Endometrial microvascular endothelial cells (primary cell): ENCODE data around the gene PPP1R11. TPM values are rescaled to one million over a fixed set of nuclear protein-coding genes. Genes with fewer than 3 reads are reported as not detected.
"Not testable (repeated sequence)": the region's sequence is repeated elsewhere in the genome, so short reads cannot be mapped to it uniquely, and the experiment has no call there.

Source experiments
- in situ Hi-C: cut with HindIII; loops from 2 replicates; pipeline ENCODE4 v1.10.0; 2017; ENCODE audit warnings: low sequenced_read_pairs, low pct_unique_long_range_greater_than_20kb; ENCODE audit errors: inconsistent ontology term
- total RNA-seq: library from RNA; depleted of rRNA; stranded (reverse); fragments of >200 nt; gene quantifications from one replicate; pipeline ENCODE4 v1.2.3, GENCODE V29; 2015; ENCODE audit errors: inconsistent ontology term

PPP1R11 gene, protein sequence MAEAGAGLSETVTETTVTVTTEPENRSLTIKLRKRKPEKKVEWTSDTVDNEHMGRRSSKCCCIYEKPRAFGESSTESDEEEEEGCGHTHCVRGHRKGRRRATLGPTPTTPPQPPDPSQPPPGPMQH
- total RNA-seq, result 37.1 TPM

DNA sequence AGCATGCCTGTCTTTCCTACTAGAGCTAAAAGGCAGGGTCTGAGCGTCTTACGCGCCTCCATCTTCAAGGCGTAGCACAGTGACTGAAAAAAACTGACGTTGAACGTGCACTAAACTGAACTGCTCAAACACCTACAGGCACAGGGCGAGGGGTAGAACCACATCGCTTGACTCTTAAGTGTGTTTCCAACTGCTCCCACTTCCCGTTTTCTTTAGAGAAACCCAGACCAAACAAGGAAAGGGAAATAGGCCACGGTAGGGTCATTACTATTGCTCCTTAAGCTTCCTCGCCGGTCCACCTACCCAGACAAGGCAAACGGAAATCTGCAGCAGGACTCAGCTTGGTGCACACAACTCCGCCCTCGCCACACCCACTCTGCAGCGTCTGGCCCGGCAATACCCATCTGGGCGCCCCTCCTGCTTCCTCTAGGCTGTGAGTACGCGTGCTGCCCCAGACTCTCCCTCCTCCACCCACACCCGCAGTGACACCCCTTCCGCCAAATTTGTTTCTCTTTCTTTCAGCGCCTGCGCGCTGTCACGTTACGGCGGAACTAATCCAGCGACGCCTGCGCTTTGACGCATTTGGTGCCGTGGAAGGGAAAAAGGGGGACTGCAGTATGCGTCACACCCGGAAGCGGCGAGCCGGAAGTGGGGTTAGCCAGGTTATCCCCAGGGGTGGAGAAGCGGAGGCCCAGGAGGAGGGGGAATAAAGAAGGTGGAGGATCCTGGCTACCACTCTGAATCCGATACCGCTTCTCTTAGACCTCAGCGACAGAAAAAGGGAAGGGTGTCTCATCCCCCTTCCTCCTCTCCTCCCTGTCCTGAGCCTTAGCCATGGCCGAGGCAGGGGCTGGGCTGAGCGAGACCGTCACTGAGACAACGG lies at the start of gene PPP1R11:
Gene PPP1R11, plus strand, starts transcription at position 622 of the 883 bp plus-strand sequence. Its CDS starts 213 bp downstream, at position 835.
- in situ Hi-C loops, result no loop called here

DNA sequence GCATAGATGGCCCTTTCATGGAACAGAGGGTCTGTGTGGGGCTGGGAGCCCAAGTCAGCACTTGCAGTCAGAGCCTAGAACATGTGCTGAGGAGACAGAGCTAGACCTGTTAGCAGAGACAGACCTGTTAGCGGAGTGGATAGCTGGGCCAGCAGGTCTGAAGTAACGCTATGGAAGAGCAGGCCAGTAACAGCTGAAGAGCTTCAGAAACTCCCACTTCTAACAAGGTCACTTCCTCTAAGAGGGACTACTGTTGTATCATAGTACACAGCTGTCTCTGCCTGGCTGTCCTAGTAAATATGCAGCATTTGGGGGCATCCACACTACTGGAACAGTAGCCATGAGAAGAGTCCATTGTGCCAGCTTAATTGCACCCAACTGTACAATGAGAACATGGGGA lies 47.2 kb upstream of the PPP1R11 start:
- in situ Hi-C loops, result no loop called here

- in situ Hi-C loops, result no loop called here
Observed at GRCh38 chr6:30020626-30021025, 46.4 kb upstream of the PPP1R11 start.

DNA sequence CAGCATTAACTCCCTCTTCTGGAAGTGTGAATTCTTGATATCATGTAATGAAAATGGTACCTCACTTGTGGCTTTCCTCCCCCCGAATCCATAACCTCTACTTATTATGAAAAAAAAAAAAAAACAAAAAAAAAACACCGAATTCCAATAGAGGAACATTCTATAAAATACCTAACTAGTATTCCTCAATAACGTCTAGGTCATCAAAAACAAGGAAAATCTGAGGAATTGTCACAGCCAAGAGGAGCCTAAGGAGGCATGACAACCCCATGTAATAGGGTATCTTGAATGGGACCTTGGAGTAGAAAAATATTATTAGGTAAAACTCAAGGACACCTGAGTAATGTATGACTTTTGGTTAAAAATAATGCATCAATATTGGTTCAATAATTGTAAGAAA lies 44.8 kb upstream of the PPP1R11 start:
- in situ Hi-C loops, result no loop called here

- in situ Hi-C loops, result not testable (repeated sequence)
Observed at GRCh38 chr6:30022712-30023111, 44.3 kb upstream of the PPP1R11 start.

- in situ Hi-C loops, result no loop called here
Observed at GRCh38 chr6:30025186-30025585, 41.8 kb upstream of the PPP1R11 start.

GRCh38 chr6:30029588-30029987 lies 37.4 kb upstream of the PPP1R11 start:
- in situ Hi-C loops, result no loop called here

GRCh38 chr6:30031381-30031780 lies 35.6 kb upstream of the PPP1R11 start:
- in situ Hi-C loops, result no loop called here

GRCh38 chr6:30033440-30033839 lies 33.6 kb upstream of the PPP1R11 start:
- in situ Hi-C loops, result not testable (repeated sequence)

- in situ Hi-C loops, result no loop called here
Observed at GRCh38 chr6:30035784-30036183, 31.2 kb upstream of the PPP1R11 start.

GRCh38 chr6:30037182-30037788 lies 29.7 kb upstream of the PPP1R11 start:
- in situ Hi-C loops, result no loop called here

DNA sequence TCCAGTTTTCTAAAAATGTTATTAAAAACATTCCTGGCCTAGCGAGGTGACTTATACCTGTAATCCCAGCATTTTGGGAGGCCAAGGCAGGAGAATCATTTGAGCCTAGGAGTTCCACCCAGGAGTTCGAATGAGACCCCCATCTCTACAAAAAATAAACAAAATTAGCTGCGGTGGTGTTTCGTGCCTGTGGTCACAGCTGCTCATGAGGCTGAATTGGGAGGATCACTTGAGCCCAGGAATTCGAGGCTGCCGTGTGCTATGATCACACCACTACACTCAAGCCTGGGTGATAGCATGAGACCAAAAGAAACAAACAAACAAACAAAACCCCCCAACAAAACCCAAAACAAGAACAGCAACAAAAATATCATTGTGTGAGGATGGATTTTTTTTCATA lies 25.8 kb upstream of the PPP1R11 start:
- in situ Hi-C loops, result no loop called here

DNA sequence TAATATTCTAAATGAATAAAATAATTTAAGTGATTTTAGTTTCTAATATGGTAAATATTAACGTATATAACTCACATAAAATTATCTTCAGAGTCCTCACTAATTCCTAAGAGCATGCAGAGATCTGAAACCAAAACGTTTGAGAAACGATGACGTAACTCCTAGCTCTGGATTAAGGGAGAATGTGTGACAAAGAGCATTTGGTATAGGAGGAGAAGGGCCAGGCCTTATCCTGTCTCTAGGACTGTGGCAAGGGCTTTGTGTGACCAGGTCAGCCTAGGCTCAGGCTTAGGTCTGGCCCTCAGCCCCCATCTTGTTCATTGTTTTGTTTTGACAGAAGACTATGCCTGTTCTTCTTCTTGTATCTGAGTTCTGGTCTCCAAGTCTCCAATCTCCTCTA lies 25.2 kb upstream of the PPP1R11 start:
- in situ Hi-C loops, result no loop called here

GRCh38 chr6:30042476-30042875 lies 24.5 kb upstream of the PPP1R11 start:
- in situ Hi-C loops, result no loop called here

- in situ Hi-C loops, result no loop called here
Observed at GRCh38 chr6:30042914-30043313, 24.1 kb upstream of the PPP1R11 start.

DNA sequence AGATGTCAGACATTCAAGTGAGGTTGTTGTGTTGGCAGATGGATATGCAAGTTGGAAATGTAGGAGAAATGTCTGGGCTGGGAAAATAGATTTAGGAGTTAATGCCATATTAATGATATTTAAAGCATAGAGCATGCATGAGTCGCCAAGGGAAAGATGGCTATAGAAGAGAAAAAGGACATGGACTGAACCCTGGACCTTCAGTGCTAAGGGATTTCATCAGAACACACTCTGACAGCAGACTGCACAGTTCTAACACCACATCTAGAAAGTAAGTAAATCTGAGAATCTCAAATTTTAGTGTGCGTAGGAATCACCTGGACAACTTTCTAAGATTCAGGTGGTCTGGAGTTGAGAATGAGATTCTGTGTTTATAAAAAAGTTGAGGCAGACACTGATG lies 23.3 kb upstream of the PPP1R11 start:
- in situ Hi-C loops, result no loop called here

- in situ Hi-C loops, result no loop called here
Observed at GRCh38 chr6:30044630-30045029, 22.4 kb upstream of the PPP1R11 start.

DNA sequence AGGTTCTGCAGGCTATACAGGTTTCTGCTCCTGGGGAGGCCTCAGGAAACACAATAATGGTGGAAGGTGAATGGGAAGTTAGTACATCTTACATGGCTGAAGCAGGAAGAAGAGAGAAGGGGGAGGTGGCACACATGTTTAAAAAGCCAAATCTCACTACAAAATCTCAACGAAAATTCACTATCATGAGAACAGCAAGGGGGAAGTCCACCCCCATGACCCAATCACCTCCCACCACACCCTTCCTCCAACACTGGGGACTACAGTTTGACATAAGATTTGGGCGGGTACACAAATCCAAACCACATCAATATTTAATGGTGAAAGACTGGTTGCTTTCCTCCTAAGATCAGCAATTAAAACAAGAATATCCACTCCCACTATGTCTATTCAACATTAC lies 19.8 kb upstream of the PPP1R11 start:
- in situ Hi-C loops, result no loop called here

DNA sequence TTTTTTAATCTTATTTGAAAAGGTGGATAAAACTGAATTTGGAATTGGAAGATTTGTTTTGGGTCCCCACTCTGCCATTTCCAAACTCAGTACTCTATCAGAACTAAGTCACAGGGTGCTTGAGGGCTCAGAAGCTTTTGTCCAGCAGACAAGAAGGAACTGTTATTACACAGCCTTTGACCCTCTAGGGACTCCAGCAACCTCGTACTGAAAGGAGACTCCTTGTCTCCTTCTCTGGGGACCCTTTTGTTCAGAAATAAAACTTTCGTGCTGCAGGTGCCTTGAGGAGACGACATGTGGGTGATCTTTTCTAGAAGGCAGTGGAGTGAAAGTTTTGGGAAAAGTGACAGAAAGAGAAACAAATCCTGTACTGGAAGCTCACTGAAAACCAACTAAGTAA lies 13.3 kb upstream of the PPP1R11 start:
- in situ Hi-C loops, result no loop called here

DNA sequence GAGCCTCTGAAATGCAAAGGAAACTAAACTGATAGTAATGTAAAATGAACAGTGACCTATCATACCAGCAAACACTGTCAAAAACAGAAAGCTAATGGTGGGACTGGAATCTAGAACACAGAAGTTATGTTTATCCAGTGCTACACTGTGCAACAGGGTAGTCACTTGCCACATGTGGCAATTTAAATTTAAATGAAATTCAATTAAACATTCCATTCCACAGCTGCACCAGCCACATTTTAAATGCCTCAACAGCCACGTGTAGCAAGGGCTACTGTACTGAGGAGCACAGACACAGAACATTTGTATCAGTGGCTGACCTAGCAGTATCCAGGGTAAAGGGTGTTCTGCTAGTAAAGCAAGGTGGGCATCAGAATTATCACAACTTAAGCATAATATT lies 11.5 kb upstream of the PPP1R11 start:
- in situ Hi-C loops, result no loop called here
